SK-N-SH treated with all-trans-retinoic acid at 6 μM for 48 hours (cell line): ENCODE results near the gene KLHDC3.

Experiments
- CREB5 ChIP-seq: fragments of 250-450 bp; sonication (Bioruptor Pico); IDR thresholded peaks from 2 replicates; pipeline ENCODE4 v1.5.1; 2020; ENCODE audit warnings: low read depth, mild to moderate bottlenecking, moderate library complexity
- ESRRG ChIP-seq: fragments of 250-450 bp; sonication (Bioruptor Pico); IDR thresholded peaks from 2 replicates; pipeline ENCODE4 v1.6.1; 2021; ENCODE audit warnings: mild to moderate bottlenecking
- OSR1 ChIP-seq: fragments of 250-450 bp; sonication (Bioruptor Pico); IDR thresholded peaks from 2 replicates; pipeline ENCODE4 v1.8.0; 2022; ENCODE audit warnings: moderate library complexity, mild to moderate bottlenecking, inconsistent platforms
- PATZ1 ChIP-seq: fragments of 250-450 bp; sonication (Bioruptor Pico); IDR thresholded peaks from 2 replicates; pipeline ENCODE4 v1.8.0; 2020; ENCODE audit warnings: mild to moderate bottlenecking, moderate library complexity, borderline replicate concordance
- POU6F1 ChIP-seq: fragments of 250-450 bp; sonication (Bioruptor Pico); IDR thresholded peaks from 2 replicates; pipeline ENCODE4 v1.8.0; 2021; ENCODE audit warnings: low read depth, mild to moderate bottlenecking, moderate library complexity, borderline replicate concordance
- PPARA ChIP-seq: fragments of 250-450 bp; sonication (Bioruptor Pico); IDR thresholded peaks from 2 replicates; pipeline ENCODE4 v1.5.0; 2020; ENCODE audit warnings: mild to moderate bottlenecking, borderline replicate concordance
- RARB ChIP-seq: fragments of 250-450 bp; sonication (Bioruptor Pico); IDR thresholded peaks from 2 replicates; pipeline ENCODE4 v1.8.0; 2021; ENCODE audit warnings: mild to moderate bottlenecking, moderate library complexity
- ZC3H10 ChIP-seq: fragments of 250-450 bp; sonication (Bioruptor Pico); IDR thresholded peaks from 2 replicates; pipeline ENCODE4 v1.5.1; 2021; ENCODE audit warnings: mild to moderate bottlenecking, moderate library complexity
- ZFP3 ChIP-seq: fragments of 250-450 bp; sonication (Bioruptor Pico); IDR thresholded peaks from 2 replicates; pipeline ENCODE4 v1.5.0; 2020; ENCODE audit warnings: mild to moderate bottlenecking, moderate library complexity
- ZFP30 ChIP-seq: fragments of 450-650 bp; formaldehyde crosslinking; IDR thresholded peaks from 2 replicates; pipeline ENCODE4 v1.5.0; 2022; ENCODE audit warnings: mild to moderate bottlenecking, moderate library complexity
- ZNF565 ChIP-seq: fragments of 450-650 bp; formaldehyde crosslinking; conservative IDR thresholded peaks from 2 replicates; pipeline ENCODE4 v1.5.0; 2020; ENCODE audit warnings: low read depth, mild to moderate bottlenecking, moderate library complexity
- ZNF8 ChIP-seq: fragments of 450-650 bp; formaldehyde crosslinking; IDR thresholded peaks from 2 replicates; pipeline ENCODE4 v1.5.0; 2020; ENCODE audit warnings: mild to moderate bottlenecking, moderate library complexity

- TF ChIP-seq PPARA (CRISPR knock-in tag) (no peak), ZNF565 (CRISPR knock-in tag) (no peak), RARB (CRISPR knock-in tag) (no peak), OSR1 (CRISPR knock-in tag) (no peak), PATZ1 (CRISPR knock-in tag) (no peak), ZFP3 (no peak), CREB5 (CRISPR knock-in tag) (no peak), POU6F1 (no peak), ZFP30 (CRISPR knock-in tag) (no peak), ZNF8 (CRISPR knock-in tag) (no peak), ESRRG (no peak), ZC3H10 (CRISPR knock-in tag) (no peak)
These were observed 46.8 kb upstream of the KLHDC3 start for GRCh38 chr6:42967228-42967627.
